HUES6 (cell line): ENCODE results near the gene SMIM26.
"Not testable (repeated sequence)": the region's sequence is repeated elsewhere in the genome, so short reads cannot be mapped to it uniquely, and the experiment has no call there.

ENCODE experiments used
- H3K27ac ChIP-seq: 2 replicates; pipeline ENCODE4 v1.7.0; 2013; ENCODE audit warnings: low read depth, mild to moderate bottlenecking, low read length, inconsistent platforms
- H3K27me3 ChIP-seq: 2 replicates; pipeline ENCODE4 v1.6.1; 2013; ENCODE audit warnings: low read length; ENCODE audit not compliant: control insufficient read depth, insufficient read depth
- H3K36me3 ChIP-seq: 2 replicates; pipeline ENCODE4 v1.6.1; 2013; ENCODE audit warnings: low read length; ENCODE audit not compliant: control insufficient read depth, insufficient read depth
- H3K4me1 ChIP-seq: 2 replicates; pipeline ENCODE4 v1.6.1; 2013; ENCODE audit warnings: low read length; ENCODE audit not compliant: control insufficient read depth, insufficient read depth
- H3K4me3 ChIP-seq: 2 replicates; pipeline ENCODE4 v1.5.1; 2013; ENCODE audit warnings: low read depth, low read length
- H3K9ac ChIP-seq: one replicate; pipeline ENCODE4 v1.6.1; 2013; ENCODE audit warnings: mild to moderate bottlenecking, low read length
- H3K9me3 ChIP-seq: 2 replicates; pipeline ENCODE4 v1.6.1; 2013; ENCODE audit warnings: low read depth, low read length; ENCODE audit not compliant: control insufficient read depth, insufficient read depth

Gene SMIM26, protein sequence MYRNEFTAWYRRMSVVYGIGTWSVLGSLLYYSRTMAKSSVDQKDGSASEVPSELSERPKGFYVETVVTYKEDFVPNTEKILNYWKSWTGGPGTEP

DNA sequence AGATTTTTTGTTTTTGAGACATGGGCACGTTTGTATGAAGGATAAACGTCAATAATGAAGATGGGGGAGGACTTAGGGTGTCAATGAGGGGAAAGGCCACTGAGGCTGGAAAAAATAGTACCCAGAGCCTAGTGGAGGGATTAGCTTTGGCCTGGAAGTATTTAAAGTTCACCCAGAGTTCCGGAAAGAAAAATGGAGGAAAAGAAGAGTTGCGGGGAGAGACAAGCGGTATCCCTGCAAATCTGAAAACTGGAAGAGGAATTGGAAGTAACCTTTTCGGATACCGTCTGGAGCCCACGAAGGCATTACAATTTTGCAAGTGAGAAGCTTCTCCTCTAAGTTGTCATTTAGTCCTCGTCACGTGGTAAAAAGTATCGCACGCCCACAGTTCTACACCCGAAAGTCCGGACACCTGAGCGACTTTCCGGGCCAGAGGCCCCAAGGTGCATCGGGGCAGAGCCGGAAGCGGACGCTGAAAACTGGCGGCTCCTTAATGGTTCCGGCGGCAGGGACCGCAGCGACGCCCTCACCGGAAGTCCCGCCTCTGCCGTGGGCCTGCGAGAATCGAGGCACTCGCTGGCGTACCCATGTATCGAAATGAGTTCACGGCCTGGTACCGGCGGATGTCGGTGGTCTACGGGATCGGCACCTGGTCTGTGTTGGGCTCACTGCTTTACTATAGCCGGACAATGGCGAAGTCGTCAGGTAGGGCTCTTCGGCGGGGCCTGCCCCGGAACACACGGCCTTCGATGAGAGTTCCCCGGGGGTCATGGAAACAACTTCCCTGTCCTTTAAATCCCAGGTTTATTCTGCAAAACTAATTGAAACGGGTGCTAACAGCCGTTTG is at the start of gene SMIM26:
SMIM26 (plus strand) TSS at position 541 of the 847 bp plus-strand sequence; CDS start at position 588, 47 bp downstream.
- H3K9me3 ChIP-seq = no peaks in the 10 kb centered on the region
- H3K36me3 ChIP-seq = peaks cover 20% of the 10 kb centered on the region
- H3K4me3 ChIP-seq = peak within 1 kb of the TSS; percentile 85
- H3K27me3 ChIP-seq = no peaks in the 10 kb centered on the region
- peak within 1 kb of the TSS; percentile 56; the same call in 1 of the 2 replicates for H3K27ac ChIP-seq
- H3K9ac ChIP-seq = peak within 1 kb of the TSS; percentile 83
- H3K4me1 ChIP-seq = no peaks in the 10 kb centered on the region

DNA sequence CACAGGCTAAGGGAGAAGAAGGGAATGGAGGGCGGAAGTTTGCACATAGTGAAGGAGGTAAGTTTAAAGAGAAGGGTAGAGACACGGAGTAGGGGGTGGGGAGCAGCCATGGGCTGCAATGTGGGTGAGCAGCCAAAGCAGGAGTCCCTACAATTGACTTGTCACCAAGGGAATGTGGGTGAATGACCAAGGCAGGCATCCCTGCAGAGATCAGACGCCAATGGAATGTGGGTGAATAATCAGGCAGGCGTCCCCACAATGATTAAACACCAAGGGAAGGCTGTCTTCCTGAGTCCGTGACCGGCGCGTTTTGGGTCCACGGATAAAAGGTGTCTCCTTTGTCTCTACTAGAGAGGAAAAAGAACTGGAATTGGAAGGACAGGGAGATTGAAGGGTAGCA is 45.2 kb upstream of the SMIM26 start:
- not testable (repeated sequence) for H3K9me3 ChIP-seq, H3K9ac ChIP-seq, H3K27me3 ChIP-seq, H3K4me3 ChIP-seq, H3K4me1 ChIP-seq, H3K27ac ChIP-seq
- peaks cover 39% of the 10 kb centered on the region for H3K36me3 ChIP-seq

DNA sequence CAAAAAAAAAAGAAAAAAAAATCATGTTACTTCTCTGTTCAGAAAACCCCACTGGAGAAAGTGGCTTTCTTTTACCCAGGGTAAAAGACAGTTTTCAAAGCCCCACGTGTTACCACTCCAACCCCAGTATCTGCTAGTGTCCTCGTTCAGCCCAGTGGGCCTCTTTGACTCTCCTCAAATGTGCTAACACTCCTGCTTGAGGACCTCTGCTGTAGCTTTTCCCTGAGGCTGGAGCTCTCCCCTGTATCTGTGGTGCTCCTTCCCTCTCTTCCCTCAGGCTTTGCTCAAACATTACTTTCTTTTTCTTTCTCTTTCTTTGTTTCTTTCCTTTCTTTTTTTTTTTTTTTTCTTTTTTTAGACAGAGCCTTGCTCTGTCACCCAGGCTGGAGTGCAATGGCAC is 44.2 kb upstream of the SMIM26 start:
- H3K4me3 ChIP-seq = no peak overlapping the region
- no peak overlapping the region for H3K9ac ChIP-seq
- peaks cover 45% of the 10 kb centered on the region for H3K36me3 ChIP-seq
- H3K9me3 ChIP-seq = no peaks in the 10 kb centered on the region
- H3K27ac ChIP-seq = no peak overlapping the region
- H3K4me1 ChIP-seq = no peaks in the 10 kb centered on the region
- no peaks in the 10 kb centered on the region for H3K27me3 ChIP-seq

DNA sequence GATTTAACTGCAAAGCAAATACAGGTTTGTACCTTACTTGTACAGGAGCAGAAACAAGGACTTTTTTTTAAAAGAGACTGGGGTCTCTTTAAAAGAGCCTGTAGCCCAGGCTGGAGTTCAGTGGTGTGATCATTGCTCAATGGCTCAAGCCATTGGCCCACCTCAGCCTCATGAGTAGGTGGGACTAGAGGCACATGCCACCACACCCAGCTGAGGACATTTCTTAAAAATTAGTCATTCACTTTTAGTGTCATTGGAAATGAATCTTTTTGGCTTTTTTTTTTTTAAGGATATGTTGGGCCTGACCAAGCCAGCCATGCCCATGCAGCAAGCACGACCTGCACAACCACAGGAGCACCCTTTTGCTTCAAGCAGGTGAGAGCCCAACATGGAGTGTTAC is 42.6 kb upstream of the SMIM26 start:
- H3K4me3 ChIP-seq = no peak overlapping the region
- H3K9ac ChIP-seq = no peak overlapping the region
- H3K27ac ChIP-seq = no peak overlapping the region
- no peaks in the 10 kb centered on the region for H3K9me3 ChIP-seq
- H3K4me1 ChIP-seq = no peaks in the 10 kb centered on the region
- H3K36me3 ChIP-seq = peaks cover 61% of the 10 kb centered on the region
- no peaks in the 10 kb centered on the region for H3K27me3 ChIP-seq

DNA sequence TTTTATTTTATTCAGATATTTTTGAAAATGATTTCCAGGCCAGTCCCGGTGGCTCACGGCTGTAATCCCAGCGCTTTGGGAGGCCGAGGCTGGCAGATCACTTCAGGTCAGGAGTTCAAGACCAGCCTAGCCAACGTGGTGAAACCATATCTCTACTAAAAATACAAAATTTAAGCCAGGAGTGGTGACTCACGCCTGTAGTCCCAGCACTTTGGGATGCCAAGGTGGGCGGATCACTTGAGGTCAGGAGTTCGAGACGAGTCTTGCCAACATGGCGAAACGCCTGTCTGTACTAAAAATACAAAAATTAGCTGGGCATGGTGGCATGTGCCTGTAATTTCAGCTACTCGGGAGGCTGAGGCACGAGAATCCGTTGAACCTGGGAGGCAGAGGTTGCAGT is 40.5 kb upstream of the SMIM26 start:
- H3K4me3 ChIP-seq, H3K9ac ChIP-seq, H3K9me3 ChIP-seq, H3K4me1 ChIP-seq, H3K27ac ChIP-seq, H3K27me3 ChIP-seq: not testable (repeated sequence)
- H3K36me3 ChIP-seq = peaks cover 79% of the 10 kb centered on the region

DNA sequence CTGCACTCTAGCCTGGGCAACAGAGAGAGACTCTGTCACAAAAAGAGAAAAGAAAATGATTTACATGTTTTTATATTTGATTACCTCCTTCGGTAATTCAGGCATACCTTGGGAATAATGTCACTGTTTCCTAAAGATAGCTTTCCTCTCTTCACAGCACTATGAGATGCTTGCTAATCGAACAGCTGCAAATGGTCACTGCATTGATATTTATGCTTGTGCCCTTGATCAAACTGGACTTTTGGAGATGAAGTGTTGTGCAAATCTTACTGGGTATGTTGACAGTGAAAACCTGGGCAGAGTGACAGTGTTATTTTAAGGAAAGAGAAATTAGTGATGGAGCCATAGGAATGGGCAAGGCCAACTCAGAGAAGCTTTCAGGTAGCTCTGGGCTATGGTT is 39.9 kb upstream of the SMIM26 start:
- Histone ChIP-seq H3K9ac (no peak overlapping the region), H3K4me1 (no peaks in the 10 kb centered on the region), H3K27me3 (no peaks in the 10 kb centered on the region), H3K9me3 (no peaks in the 10 kb centered on the region), H3K27ac (no peak overlapping the region), H3K36me3 (peaks cover 84% of the 10 kb centered on the region), H3K4me3 (no peak overlapping the region)

DNA sequence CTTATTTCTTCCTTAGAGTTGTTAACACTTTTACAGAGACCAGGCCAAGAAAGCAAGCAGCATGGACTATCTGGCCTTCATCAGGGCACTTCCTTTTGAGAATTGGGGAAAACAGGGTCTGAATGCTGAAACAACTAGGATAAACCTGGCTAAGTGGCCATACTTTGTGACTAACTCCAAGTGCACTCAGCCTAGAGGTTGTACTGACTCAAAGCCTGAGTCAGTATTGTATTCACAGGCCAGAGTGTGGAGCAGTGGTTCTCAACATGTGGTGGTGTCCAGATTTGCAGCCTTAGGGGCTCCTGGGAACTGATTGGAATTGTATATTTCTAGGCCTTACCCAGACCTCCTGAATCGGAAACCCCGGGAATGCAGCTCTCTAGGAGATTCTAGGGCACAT is 39.4 kb upstream of the SMIM26 start:
- H3K9me3 ChIP-seq = no peaks in the 10 kb centered on the region
- no peak overlapping the region for H3K9ac ChIP-seq
- no peak overlapping the region for H3K27ac ChIP-seq
- no peak overlapping the region for H3K4me3 ChIP-seq
- H3K27me3 ChIP-seq = no peaks in the 10 kb centered on the region
- peaks cover 87% of the 10 kb centered on the region for H3K36me3 ChIP-seq
- no peaks in the 10 kb centered on the region for H3K4me1 ChIP-seq

DNA sequence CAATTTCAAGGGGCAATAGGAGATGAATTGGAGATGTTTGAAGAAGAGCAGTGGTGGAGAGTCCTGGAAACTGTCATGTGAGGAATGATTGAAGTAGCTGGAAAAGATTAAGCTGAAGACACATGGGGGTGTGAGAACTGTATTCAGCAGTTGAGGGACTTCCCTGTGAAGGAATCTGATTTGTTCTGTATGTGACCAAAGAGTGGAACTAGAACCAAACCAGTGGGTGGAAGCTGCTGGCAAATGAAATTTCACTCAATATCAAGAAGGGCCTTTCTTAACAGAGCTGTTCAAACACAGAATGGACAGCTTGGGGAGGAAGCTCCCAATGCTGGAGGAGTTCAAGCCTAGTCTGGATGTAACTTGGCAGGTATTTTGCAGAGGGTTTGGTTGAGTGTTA is 38.2 kb upstream of the SMIM26 start:
- Histone ChIP-seq H3K27ac (no peak overlapping the region), H3K9me3 (no peaks in the 10 kb centered on the region), H3K4me3 (no peak overlapping the region), H3K36me3 (peaks cover 96% of the 10 kb centered on the region), H3K9ac (no peak overlapping the region), H3K27me3 (no peaks in the 10 kb centered on the region), H3K4me1 (no peaks in the 10 kb centered on the region)

DNA sequence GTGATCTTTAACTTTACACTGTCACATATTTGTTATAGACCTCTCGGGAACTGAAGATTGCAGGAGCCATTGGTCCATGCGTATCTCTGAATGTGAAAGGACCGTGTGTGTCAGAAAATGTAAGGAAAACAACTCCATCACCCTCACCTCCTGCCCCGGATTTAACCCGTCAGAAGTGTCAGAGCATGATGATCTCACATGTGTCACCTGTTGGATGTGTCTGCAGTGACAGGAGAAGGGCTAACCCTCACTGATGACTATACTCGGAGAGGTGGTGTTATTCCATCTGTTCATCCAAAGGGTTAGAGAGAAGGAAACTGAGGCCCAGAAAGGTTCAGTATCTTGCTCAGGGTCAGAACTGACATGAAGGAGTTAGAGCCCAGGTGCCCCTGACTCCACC is 34.6 kb upstream of the SMIM26 start:
- no peaks in the 10 kb centered on the region for H3K27me3 ChIP-seq
- H3K36me3 ChIP-seq = peaks cover 83% of the 10 kb centered on the region
- no peak overlapping the region for H3K27ac ChIP-seq
- H3K4me3 ChIP-seq = no peak overlapping the region
- no peak overlapping the region for H3K9ac ChIP-seq
- no peaks in the 10 kb centered on the region for H3K4me1 ChIP-seq
- H3K9me3 ChIP-seq = no peaks in the 10 kb centered on the region

DNA sequence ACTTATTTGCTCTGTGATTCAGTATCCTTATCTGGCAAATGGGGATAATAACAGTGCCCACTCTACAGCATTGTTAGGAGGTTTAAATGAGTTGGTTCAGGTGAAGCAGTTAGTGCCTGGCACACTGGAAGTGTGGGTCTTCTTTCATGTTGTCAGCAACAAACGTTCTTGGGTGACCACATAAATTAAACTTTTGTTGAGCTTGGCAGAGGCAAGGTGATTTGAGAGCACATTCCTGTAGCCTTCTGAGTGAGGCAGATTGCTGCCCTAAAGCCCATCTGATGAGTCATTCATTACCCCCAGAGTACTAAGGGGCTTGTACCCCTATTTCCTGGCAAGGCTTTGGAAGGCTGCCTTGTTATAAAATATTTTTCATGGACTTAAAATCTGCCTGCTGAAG is 33.7 kb upstream of the SMIM26 start:
- H3K9ac ChIP-seq = no peak overlapping the region
- no peak overlapping the region for H3K4me3 ChIP-seq
- no peak overlapping the region for H3K27ac ChIP-seq
- no peaks in the 10 kb centered on the region for H3K27me3 ChIP-seq
- no peaks in the 10 kb centered on the region for H3K9me3 ChIP-seq
- no peaks in the 10 kb centered on the region for H3K4me1 ChIP-seq
- H3K36me3 ChIP-seq = peaks cover 80% of the 10 kb centered on the region

DNA sequence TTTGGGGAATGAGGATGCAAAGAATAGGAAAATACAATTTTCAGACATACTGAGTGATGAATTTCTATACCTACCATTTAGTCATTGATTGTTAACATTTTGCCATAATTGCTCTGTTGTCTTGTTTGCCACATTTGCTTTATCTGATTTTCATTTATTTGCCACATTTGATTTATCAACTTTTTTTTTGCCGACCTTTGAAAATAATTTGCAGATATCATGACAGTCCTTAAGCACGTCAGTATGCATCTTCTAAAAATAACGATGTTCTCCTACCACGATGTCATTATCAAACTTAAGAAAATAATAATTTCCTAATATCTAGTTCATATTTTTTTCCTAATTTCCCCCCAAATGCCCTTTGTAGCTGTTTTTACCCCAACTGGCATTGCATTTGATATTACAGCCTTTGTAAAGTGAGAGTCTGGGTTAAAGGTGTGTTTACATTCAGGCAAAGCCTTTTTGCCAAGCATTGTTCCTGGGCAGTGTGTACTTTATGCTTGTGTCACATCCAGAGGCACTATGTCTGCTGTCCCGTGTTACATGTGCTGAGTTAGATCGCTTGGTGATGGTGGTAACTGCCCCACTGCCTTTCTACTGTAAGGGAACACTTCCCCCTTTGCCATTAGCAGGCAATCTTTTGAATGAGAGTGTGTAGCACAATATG is 33.1 kb upstream of the SMIM26 start:
- Histone ChIP-seq H3K27ac (no peak overlapping the region), H3K9ac (no peak overlapping the region), H3K4me3 (no peak overlapping the region), H3K9me3 (no peaks in the 10 kb centered on the region), H3K36me3 (peaks cover 76% of the 10 kb centered on the region), H3K4me1 (no peaks in the 10 kb centered on the region), H3K27me3 (no peaks in the 10 kb centered on the region)
